Lower leg skin (tissue), 4 donors: ENCODE results near the gene GATAD2B. TPM values are rescaled to one million over a fixed set of nuclear protein-coding genes. Genes with fewer than 3 reads are reported as not detected.

Experiments
- DNase-seq, 2 donors: peaks; one replicate each; pipeline ENCODE4 v3.0.0-alpha.2; 2019; ENCODE audit warnings: low spot score in 2 of 2
- H3K4me3 ChIP-seq: fragments of 200-600 bp; sonication (generic); 2 replicates; pipeline ENCODE4 v1.5.1; 2017; ENCODE audit warnings: mild to moderate bottlenecking, low read depth; ENCODE audit not compliant: poor library complexity, severe bottlenecking
- CTCF ChIP-seq, 3 donors: fragments of 450-650 bp; IDR thresholded peaks; one replicate each; pipeline ENCODE4 v1.5.1; 2016; ENCODE audit warnings: antibody characterized with exemption in 3 of 3, mild to moderate bottlenecking in 3 of 3, moderate library complexity in 2 of 3
- POLR2A ChIP-seq, 2 donors: fragments of 450-650 bp; IDR thresholded peaks; one replicate each; pipeline ENCODE4 v1.6.1; 2016 to 2017; ENCODE audit warnings: antibody characterized with exemption in 2 of 2, mild to moderate bottlenecking in 1 of 2, moderate library complexity in 1 of 2
- WGBS, 2 donors: methylation state at CpG; one replicate each; pipeline ENCODE4 v1.1.5; 2018; 5-methylcytosine and 5-hydroxymethylcytosine counted together
- intact Hi-C: fragments of 100-400 bp; cut with DNase I; formaldehyde crosslinking; loops from one replicate; pipeline ENCODE4 v1.15.0; 2023; ENCODE audit warnings: low total_unique reads
- total RNA-seq, 4 donors: library from RNA; depleted of rRNA; stranded (reverse); fragments of >200 nt; gene quantifications; one replicate each; pipeline ENCODE4 v1.1.0, GENCODE V29; 2016

GATAD2B gene
- total RNA-seq, 4 donors from 2014 or later = 24.1 to 49.3 (median 29.3) TPM

DNA sequence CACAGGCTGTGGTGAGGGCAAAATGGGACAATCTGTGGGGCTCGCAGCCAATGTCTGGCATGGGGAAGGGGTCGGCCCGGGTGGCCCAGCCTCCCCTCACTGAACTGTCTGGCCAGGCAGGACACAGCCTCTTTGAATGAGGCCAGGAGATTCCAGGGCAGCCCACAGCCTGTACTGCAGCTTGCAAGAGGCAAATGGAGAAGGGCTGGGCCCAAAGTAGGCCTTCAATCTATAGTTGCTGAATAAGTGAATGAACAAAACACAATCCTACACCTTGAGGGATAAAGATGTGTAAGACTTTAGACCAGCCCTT, 124.3 kb downstream of the GATAD2B start:
- no peak for TF ChIP-seq CTCF (IDR thresholded peaks at IDR 0.05)
- no peak for TF ChIP-seq POLR2A (IDR thresholded peaks at IDR 0.05)
- WGBS, 2 donors = 52 to 71% methylated on average over 3 of the region's 3 CpGs

GRCh38 chr1:153796786-153797659, 125.7 kb downstream of the GATAD2B start:
- 59% methylated on average over 26 of the region's 26 CpGs for WGBS, 2 donors

More for the DNA sequence above, 124.3 kb downstream of the GATAD2B start:
- intact Hi-C loops = loop anchor here (5.0 kb wide), 1 partner anchor 179 kb away; the partner anchor contains the start of gene JTB
- no peak overlapping the region for H3K4me3 ChIP-seq
- peak in 1 of 2 donors; percentile 72 for DNase-seq

GRCh38 chr1:153795934-153796785, 126.6 kb downstream of the GATAD2B start:
- intact Hi-C loops = loop anchor here (5.0 kb wide), 1 partner anchor 181 kb away; the partner anchor contains the start of gene JTB
- WGBS, 2 donors = 86 to 94% methylated on average over 8 to 9 of the region's 9 CpGs
- no peak overlapping the region for H3K4me3 ChIP-seq
- peak in 1 of 2 donors; percentile 79 for DNase-seq
- TF ChIP-seq POLR2A (IDR thresholded peaks at IDR 0.05) (no peak), CTCF (IDR thresholded peaks at IDR 0.05) (no peak)

More at GRCh38 chr1:153796786-153797659, 125.7 kb downstream of the GATAD2B start:
- TF ChIP-seq CTCF (IDR thresholded peaks at IDR 0.05) (peak in 1 of 3 donors; percentile 68), POLR2A (IDR thresholded peaks at IDR 0.05) (no peak)
- no peak overlapping the region for H3K4me3 ChIP-seq
- DNase-seq = peak; percentile 89 to 96
- intact Hi-C loops = loop anchor here (5.0 kb wide), 1 partner anchor 180 kb away; the partner anchor contains the start of gene JTB

DNA sequence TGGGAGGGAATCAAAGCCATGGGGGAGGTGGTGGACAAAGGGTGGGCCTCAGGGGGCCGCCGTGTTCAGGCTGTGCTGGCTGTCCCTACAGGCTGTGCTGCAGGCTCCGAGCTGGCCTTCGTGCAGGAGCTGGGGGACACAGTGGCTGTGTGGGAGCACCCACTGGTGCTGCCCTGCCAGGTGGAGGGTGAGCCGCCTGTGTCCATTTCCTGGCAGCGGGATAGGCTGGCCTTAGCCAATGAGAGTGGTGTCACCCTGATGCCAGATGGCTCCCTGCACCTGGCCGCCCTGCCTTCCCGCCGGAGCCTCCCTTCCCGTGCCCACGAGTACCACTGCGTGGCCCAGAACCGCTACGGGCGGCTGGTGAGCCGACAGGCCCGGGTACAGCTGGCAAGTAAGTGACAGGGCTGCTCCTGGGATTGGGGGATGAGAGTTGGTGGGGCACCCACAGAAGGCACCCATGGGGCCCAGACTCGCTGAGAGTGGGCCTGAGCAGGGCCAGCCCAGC, 127.4 kb downstream of the GATAD2B start:
- intact Hi-C loops = loop anchor here (5.0 kb wide), 1 partner anchor 182 kb away; the partner anchor contains the start of gene JTB
- peak in 1 of 2 donors; percentile 82 for DNase-seq
- no peak overlapping the region for H3K4me3 ChIP-seq
- TF ChIP-seq CTCF (IDR thresholded peaks at IDR 0.05) (no peak), POLR2A (IDR thresholded peaks at IDR 0.05) (no peak)
- 75 to 77% methylated on average over 12 to 18 of the region's 18 CpGs for WGBS, 2 donors

DNA sequence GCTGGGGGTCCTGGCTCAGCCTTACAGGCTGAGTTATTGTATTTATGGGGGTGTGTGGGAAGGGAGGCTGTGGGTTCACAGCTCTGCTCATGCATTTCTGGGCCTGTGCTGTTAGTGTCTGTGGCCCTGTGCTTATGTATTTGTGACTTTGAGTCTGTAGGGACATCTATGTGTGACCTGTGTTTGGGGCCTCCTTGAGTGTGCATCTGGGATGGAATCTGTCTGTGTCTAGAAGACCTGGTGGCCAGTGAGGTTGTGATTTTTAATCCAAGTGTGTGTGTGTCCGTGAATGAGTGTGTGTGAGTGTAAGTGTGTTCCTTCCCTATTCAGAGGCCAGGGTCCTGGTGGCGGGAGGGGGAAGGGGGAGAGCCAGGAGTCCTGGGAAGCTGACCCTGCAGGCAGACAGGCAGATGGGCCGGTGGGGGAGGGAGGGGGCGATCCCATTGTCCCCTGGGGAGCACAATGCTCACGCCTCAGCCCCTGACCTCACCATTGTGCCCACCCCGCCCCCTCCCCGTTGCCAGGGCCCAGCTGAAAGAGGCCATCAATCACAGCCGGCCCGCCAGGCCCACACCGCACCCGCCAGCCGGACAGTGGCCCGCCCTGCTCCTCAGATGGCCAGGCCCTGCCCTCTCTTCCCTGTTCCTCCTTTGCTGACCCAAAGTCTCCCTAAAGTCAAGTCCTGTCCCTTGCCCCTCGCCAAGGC, 128.0 kb downstream of the GATAD2B start:
- no peak overlapping the region for H3K4me3 ChIP-seq
- intact Hi-C loops = loop anchor here (5.0 kb wide), 1 partner anchor 183 kb away; the partner anchor contains the start of gene JTB
- TF ChIP-seq CTCF (IDR thresholded peaks at IDR 0.05) (no peak), POLR2A (IDR thresholded peaks at IDR 0.05) (no peak)
- peak in 1 of 2 donors; percentile 87 for DNase-seq
- 58 to 76% methylated on average over 12 to 13 of the region's 14 CpGs for WGBS, 2 donors
